Femur (tissue), 1 donor: ENCODE data around the gene ACAP2.
"Not testable (repeated sequence)": the region's sequence is repeated elsewhere in the genome, so short reads cannot be mapped to it uniquely, and the experiment has no call there.

Experiments used
- DNase-seq: peaks from one replicate; pipeline ENCODE4 v3.0.0-alpha.2; 2017

Gene ACAP2, protein sequence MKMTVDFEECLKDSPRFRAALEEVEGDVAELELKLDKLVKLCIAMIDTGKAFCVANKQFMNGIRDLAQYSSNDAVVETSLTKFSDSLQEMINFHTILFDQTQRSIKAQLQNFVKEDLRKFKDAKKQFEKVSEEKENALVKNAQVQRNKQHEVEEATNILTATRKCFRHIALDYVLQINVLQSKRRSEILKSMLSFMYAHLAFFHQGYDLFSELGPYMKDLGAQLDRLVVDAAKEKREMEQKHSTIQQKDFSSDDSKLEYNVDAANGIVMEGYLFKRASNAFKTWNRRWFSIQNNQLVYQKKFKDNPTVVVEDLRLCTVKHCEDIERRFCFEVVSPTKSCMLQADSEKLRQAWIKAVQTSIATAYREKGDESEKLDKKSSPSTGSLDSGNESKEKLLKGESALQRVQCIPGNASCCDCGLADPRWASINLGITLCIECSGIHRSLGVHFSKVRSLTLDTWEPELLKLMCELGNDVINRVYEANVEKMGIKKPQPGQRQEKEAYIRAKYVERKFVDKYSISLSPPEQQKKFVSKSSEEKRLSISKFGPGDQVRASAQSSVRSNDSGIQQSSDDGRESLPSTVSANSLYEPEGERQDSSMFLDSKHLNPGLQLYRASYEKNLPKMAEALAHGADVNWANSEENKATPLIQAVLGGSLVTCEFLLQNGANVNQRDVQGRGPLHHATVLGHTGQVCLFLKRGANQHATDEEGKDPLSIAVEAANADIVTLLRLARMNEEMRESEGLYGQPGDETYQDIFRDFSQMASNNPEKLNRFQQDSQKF

DNA sequence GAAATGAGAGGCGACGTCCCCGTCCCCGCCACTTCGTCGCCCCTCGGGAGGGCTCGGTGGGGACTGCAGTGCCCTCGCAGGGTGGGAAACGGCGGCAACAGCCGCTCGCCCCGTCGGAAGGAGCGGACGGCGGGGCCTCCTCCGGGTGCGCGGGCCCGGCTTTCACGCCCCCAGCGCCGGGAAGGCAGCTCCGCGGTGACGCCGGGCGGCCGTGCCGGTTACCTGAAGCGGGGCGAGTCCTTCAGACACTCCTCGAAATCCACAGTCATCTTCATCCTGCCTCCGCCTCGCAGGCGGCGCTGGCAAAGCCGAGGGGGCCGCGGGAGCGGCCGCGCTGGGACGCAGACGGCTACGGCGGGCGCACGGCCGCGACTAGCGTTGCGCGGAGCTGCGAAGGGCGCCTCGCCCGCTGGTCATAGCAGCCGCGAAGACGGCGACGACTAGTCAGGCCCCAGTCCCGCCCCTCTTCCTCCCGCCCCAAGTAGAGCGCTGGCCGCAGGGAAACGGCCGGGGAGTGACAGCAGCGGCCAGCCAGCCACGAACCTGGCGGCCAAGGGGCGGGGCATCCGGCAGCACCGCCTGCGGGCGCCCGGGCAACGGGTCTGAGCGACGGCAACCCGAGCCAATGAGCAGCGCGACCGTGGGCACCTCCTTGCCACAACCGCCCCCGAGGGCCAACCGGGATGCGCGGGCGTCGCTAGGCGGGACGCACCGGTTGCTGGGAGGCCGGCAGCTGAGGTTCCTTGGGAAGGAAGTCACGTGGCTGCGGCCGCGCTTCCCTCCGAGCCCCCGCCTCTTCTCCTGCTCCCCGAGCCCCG is at the start of gene ACAP2:
TSS of gene ACAP2 (minus strand) at position 448 of the 818 bp plus-strand sequence. CDS start at position 275, 173 bp downstream.
- DNase-seq: peak; percentile 100

DNA sequence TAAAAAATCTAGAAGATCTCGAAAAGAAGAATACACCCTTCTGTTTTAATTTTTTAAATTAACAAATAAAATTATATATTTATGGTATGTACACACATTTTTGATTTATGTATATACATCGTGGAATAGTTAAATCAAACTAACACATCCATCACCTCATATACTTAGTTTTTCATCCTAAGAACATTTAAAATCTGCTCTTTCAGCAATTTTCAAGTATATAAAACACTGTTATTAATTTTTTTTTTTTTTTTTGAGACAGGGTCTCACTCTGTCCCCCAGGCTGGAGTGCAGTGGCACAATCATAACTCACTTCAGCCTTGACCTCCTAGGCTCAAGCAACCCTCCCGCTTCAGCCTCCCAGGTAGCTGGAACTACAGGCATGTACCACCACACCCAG is 32.8 kb upstream of the ACAP2 start:
- no peak for DNase-seq

DNA sequence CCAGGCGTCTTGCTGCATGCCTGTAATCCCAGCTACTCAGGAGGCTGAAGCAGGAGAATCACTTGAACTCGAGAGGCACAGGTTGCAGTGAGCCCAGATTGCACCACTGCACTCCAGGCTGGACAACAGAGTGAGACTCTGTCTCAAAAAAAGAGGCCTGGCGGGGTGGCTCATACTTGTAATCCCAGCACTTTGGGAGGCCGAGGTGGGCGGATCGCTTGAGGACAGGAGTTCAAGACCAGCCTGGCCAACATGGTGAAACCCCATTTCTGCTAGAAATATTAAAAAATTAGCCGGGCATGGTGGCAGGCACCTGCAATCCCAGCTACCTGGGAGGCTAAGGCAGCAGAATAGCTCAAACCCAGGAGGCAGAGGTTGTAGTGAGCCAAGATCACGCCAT is 32.3 kb upstream of the ACAP2 start:
- DNase-seq: not testable (repeated sequence)

DNA sequence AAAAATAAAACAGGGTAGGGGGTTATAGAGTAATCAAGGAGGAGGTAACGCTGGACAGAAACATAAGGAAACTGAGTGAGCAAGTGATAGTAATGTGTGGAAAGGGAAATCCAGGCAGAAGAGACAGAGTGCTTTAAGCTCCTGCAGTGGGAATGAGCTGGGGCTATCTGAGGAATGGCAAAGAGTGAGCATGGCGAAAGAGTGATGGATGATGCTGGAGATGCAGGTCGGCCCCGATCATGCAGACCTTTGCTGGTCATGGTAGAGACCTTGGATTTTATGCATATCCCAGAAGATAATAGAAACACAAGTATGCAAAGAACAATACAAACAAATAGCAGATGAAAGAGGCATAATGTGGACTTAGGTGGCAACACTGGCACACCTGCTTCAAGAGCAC is 26.0 kb upstream of the ACAP2 start:
- DNase-seq: no peak

DNA sequence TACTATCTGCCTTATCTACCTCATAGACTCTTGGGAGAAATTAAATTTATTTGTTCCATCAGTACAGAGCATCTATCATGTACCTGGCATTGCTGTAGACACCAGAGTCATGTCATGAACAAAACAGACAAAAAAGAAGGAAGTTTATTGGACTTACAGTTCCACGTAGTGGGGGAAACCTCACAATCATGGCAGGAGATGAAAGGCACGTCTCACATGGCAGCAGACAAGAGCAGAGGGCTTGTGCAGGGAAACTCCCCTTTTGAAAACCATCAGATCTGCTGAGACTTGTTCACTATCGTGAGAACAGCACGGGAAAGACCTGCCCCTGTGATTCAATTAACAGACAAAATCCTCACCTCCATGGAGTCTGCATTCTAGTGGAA is 25.6 kb upstream of the ACAP2 start:
- no peak for DNase-seq

DNA sequence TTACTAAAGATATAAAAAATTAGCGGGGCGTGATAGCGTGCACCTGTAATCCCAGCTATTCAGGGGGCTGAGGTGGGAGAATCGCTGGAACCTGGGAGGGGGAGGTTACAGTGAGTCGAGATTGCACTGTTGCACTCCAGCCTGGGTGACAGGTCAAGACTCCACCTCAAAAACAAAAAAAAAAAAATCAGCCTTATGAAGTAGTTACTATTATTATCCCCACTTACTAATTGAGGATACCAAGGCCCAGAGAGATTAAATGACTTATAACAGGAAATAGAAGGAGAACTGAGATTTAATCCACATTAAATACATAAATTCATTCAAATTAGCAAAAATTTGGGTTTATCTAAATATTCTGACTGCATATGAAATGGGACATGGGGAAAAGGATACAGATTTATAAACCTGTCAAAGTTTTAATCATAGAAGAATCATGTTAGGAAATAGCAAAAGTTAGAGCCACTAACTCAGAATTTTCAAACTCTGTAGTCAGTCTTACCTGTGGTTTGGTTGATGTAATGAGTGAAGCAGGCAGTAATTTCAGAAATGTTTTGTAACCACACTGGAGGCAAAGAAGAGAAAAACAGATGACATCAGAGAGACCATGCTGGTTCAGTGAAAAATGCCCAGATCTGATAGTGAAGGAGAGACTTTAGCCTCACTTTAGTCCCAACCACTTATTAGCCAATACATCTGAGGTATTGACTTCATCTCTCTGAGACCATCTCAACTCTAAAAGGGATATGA is 25.0 kb upstream of the ACAP2 start:
- no peak for DNase-seq

DNA sequence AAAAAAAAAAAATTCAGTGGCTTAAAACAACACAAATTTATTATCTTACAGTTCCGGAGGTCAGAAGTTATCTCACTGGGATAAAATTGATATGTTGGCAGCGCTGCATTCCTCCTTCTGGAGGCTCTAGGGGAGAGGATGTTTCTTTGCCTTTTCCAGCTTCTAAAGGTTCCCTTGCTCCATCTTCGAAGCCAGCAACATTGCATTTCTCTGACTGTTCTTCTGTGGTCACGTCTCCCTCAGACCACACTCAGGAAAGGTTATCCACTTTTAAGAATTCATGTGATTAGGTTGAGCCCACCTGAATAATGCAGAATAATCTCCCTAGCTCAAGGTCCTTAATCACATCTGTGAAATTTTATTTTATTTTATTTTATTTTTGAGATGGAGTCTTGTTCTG is 23.4 kb upstream of the ACAP2 start:
- DNase-seq: no peak

DNA sequence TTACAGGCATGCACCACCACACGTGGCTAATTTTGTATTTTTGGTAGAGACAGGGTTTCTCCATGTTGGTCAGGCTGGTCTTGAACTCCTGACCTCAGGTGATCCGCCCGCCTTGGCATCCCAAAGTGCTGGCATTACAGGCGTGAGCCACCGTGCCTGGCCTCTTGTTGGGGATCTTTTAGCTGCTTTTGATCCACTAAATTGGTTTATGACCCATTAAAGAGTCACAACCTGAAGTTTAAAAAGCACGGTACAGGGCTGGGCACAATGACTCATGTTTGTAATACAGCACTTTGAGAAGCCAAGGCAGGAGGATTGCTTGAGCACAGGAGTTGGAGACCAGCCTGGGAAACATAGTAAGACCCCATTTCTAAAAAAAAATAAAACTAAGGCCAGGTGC is 20.1 kb upstream of the ACAP2 start:
- not testable (repeated sequence) for DNase-seq

DNA sequence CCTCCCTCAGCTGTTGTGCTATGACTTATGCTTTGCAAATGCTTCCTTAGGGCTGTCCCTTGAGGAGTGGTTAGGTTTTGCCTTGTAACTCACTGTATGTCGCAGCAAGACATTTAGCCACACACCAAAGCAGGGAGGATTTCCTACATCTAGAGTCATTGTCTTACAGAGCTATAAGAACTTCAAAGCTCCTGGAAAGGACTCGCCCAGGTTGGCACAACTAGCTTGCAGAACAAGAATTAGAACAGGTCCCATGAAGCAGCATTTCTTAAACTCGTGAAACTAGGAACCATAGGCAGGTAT is 19.4 kb upstream of the ACAP2 start:
- no peak for DNase-seq

DNA sequence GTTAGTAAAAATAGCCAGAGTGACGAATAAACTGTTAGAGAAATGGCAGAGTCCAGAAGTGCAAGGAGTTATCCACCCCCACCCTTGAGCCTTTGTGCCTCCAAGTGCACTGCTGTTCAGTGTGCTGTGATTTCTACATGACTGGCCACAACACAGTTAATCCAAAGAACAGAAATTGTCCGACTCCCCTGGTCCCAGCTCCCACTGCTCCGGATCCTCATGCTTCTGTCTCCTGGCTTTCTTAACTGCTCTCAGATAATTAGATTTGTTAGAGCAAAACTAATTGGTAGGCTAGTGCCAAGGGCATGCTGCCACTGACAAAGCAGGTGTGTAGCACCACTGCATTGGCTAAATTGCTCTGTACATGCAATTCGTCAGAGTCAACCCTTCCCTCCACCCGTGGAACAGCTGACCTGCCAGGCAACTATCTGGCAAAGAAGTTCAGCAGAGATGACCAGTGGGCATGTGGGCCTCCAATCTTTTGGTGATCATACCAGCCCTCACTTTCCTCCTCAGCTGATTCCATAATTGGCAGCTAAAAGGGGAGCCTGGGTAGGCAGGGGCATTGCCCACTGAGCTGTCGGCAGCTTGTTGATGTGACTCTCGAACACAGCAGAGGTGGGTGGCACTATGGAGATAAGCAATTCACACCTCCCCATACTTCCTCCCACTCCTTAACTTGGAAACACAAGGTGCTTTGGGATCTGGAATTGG is 18.9 kb upstream of the ACAP2 start:
- no peak for DNase-seq

DNA sequence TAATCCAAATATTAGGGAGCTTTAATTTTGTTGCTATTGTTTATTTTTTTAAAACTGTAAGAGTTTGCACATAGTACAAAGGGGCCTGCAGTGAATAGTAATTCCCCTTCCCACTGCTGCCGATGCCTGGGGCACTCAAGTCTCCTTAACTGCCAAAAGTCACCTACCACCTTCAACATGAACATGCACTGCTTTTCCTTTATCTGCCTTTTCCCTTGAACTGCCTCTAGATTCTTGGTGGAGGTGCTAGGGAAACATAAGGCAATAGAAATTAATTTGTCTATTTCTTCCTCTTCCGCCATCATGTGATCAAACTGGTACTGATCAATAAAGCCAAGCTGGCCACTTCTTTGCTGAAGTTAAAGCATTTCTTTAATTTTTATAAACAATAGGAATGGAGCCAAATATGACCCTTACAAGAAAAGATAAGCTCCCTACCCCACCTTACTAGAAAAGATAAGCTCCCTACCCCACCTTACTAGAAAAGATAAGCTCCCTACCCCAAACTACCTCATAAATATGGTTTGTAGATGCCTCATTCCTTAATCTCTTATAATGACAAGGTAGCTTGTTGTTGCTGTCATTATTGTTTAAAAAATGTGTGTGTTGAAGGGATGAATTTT is 17.4 kb upstream of the ACAP2 start:
- no peak for DNase-seq

DNA sequence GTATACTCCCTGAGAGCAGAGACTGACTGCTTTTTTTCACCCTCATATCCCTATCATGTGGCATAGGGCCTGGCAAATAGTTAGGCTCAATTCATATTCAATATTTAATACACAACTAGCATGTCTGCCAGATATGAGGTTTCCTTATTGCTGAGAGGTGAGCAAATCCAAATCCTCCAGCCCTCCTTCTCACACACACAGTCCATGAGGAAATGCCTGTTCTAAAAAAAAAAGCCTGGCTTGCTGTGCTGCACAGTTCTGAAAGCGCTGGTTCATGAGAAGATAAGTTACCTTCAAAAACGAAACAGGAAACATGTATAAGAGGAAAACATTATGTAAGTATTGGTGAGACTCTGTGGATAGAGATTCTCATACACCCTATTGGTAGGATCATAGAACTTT is 15.5 kb upstream of the ACAP2 start:
- no peak for DNase-seq

DNA sequence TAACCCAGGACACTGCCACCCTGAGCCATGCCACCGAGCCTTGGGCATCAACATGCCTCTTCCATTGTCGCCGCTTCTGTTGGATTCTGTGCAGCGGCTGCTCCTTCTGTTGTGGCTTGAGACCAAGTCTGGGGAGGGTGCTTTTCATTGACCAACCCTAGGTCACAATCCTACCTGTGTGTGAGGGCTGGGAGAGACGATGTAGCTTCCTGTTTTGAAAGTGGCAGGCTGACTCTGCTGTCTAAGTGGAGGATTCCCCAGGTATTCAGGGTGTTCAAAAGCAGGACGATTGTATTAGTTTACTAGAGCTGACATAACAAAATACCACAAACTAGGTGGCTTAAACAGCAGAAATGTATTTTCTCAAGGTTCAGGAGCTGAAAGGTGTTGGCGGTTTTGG is 13.0 kb upstream of the ACAP2 start:
- no peak for DNase-seq

DNA sequence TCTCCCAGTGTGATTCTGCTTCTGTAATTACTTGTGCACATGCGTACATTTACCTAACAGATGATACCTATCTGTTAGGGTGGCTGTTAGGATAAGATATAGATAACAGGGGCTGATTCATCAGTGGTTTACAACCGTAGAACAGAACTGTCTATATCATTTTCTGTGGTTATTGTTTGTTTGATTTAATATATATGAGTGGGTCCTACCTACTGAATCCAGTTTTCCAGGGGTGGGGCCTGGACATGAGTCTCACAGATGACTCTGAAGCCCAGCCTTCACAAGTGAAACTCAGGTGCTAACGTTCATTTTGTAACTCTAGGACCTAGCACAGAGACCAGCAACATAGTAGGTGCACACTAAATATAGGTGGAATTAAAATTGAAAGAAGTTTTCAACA is 10.4 kb upstream of the ACAP2 start:
- no peak for DNase-seq

DNA sequence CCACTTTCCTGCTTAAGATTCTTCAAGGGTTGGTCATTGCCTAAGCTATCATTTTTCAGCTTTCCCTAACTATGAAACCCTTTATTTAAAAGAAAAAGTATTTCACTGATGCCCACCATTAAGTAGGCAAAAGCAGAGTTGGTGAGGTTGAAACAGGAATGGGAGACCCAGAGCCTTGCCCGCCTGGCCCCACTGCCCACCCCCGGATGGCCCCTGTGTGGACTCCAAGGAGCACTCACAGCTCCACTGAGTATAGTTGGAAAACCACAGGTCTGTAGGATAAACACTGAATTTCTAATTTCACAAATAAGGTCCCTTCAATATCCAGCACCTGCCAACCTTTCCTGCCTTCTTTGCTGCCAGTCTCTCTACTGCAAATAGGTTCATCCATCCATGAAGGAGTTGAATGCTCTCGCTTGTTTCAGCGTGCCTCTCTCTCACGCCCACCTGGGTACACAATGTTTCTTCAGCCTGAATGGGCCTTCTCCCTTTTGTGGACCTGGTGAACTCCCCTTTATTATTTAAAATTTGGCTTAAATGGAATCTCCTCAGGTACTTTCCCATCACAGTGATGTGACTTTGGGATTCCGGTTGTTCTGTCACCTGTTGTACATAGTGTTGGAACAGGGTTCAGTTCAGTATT is 8.7 kb upstream of the ACAP2 start:
- DNase-seq: no peak

DNA sequence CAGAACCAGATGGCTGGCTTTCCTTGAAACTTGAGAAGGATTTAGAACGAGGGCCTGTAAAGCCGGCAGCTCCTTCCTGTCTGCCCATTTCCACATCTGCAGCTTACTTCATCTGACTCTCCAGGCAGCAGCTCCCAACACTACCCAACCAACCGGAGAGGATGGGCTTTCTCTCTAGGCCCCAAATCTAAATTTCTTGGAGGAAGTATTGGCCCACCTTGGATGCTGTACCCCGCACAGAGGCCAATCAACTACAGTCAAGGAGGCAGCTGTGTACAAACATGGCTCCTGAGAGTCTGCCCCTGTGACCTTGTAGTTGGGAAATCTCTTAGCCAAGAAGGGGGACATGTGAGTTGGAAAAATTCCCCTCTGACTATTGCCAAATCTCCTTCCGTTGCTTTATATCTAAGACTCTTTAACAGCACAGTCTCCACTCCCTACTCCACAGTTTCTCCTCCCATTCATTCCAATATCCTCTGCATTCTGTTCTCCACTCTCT is 8.0 kb upstream of the ACAP2 start:
- no peak for DNase-seq

DNA sequence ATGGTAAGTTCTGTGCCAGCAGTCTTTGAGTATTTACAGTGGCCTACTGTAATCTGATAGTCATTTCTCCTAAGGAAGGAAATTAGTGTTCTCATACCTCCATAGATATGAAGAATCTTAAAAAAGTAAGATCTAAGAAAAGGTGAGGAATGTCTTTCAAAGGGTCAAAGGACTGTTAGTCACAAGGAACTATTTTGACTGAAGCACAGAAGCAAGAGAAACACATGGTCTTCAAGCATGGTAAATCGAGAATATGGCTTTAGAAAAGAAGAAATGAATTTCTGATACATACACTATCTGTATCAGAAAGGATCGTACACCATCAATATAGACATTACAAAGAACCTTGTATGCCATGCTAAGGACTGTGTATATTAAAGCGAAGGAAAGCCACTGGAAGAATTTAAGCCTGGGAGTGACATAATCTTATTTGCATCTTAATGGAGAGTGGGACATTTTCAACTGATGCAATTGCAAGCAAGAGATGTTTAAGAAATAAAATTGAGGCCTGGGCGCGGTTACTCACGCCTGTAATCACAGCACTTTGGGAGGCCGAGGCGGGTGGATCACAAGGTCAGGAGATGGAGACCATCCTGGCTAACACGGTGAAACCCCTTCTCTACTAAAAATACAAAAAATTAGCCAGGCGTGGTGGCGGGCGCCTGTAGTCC is 5.5 kb upstream of the ACAP2 start:
- no peak for DNase-seq

DNA sequence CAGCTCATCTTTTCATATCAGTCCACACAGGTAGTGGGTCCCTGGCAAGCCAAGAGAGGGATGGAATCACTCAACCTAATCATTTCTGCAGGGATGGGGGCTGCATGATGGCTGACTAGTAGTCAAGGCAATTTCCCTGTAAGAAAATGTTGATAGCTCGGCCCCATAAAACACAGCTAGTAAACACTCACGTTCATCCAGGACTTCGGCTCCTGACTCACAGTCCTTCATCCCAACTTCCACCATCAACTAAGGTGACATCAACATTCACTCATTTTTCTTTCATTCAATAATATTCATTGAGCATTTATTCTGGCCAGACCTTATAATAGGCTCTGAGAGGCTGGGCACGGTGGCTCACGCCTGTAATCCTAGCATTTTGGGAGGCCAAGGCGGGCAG is 4.4 kb upstream of the ACAP2 start:
- DNase-seq: no peak

DNA sequence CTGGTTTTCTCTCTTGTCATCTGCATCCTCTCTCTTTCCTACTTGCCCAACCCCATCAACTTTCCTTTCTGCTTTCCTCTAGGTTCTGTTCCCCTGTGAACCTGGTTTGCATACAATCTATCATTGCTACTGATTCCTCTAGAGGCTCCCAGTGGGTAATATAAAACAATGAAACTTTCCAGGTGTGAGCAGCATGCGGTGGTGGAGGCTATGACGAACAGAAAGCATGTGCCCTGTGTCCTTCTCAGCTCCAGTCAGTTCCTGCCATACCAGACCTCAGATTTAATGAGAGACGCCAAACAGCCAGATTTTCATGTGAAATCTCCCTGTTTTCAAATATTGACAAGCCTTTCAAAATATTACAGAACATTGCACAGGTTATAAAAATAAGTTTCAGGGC is 3.5 kb upstream of the ACAP2 start:
- DNase-seq: no peak

DNA sequence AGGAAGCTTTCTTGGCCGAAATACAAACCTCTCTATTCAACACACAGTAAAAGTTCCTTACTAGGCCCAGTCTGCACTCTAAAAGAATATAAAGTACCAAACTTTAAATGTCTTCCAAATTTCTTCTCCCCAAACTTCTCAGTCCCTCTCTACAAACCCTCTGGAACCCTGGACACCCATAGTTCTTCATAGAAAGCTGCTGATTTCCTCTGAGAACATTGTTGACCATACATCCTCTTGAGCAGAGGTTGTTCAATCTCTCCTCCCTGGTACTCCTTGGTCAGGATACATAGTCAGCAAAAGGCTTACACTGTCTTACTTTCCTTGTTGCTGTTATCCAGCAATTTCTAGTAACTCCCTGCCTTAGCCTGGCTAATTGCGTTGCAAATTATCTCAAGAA is 3.1 kb upstream of the ACAP2 start:
- no peak for DNase-seq
